Spleen (tissue), 7 donors: Measurements from ENCODE around the gene CCNL1.
A peak's percentile ranks its signal among the peaks of the same experiment; 100 is the strongest.

Source experiments
- POLR2A ChIP-seq, 3 donors: fragments of 450-650 bp; IDR thresholded peaks; one replicate each; pipeline ENCODE4 v1.5.1; 2017; ENCODE audit warnings: antibody characterized with exemption in 3 of 3, mild to moderate bottlenecking in 1 of 3
- TF ChIP-seq, protein P1 (sequence below), 11 experiments: fragments of 200-600 bp in 7 of 11; fragments of 450-650 bp in 4 of 11; sonication (generic) in 4 of 11; IDR thresholded peaks in 8 of 11; conservative IDR thresholded peaks in 3 of 11; 1 replicate in 7 of 11; 2 replicates in 4 of 11; pipeline versions ENCODE4 v1.4.0 to v1.8.0; 2016 to 2021; ENCODE audit warnings: antibody characterized with exemption in 11 of 11, inconsistent platforms in 4 of 11, mild to moderate bottlenecking in 1 of 11
- donor health status: DM: no; HTN: no; CAD: no; lungs with moderate emphysema.
- donor health status: DM: no; HTN: no; CAD: no.
- donor health status: DM: no; HTN: no; CAD: no.

DNA sequence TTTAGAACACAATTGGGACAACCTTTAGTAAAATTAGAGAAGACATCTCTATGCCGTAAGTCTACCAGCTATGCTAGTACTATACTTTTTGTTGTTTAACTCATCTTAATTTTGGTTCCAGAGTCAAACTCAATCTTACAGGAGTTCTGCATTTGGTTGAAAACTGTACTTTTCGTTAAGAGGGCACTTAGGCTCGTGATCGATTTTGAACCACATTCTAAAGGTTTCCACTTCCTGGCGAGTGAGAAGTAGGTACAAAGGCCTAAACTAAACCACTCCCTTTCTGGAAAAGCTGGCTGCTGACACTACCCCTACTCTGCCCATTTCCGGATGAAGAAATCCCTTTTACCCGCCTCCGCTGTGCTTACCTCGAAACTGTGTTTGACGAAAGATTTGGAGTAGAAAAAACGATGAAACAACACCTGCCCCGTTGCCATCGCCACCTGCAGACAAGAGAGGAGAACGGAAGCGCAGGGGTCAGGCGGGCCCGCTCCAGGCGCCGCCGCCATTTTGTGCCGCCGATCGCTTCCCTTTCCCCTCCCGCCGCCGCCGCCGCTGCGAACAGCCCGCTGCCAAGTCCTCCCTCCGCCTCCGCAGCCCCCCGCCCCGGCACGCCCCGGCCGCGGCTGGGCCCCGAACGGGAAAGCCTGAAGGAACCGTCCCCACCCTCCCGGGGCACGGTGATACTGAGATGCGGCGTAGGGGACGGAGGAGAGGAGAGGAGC is 748 bp downstream of the CCNL1 start:
- TF ChIP-seq, protein P1, sequence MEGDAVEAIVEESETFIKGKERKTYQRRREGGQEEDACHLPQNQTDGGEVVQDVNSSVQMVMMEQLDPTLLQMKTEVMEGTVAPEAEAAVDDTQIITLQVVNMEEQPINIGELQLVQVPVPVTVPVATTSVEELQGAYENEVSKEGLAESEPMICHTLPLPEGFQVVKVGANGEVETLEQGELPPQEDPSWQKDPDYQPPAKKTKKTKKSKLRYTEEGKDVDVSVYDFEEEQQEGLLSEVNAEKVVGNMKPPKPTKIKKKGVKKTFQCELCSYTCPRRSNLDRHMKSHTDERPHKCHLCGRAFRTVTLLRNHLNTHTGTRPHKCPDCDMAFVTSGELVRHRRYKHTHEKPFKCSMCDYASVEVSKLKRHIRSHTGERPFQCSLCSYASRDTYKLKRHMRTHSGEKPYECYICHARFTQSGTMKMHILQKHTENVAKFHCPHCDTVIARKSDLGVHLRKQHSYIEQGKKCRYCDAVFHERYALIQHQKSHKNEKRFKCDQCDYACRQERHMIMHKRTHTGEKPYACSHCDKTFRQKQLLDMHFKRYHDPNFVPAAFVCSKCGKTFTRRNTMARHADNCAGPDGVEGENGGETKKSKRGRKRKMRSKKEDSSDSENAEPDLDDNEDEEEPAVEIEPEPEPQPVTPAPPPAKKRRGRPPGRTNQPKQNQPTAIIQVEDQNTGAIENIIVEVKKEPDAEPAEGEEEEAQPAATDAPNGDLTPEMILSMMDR (IDR thresholded peaks at IDR 0.05 in 8 of 11, conservative IDR thresholded peaks at IDR 0.05 in 3 of 11) = peak in 5 of 11 experiments; percentile 9 to 48 (median 30)
- TF ChIP-seq POLR2A (IDR thresholded peaks at IDR 0.05) = no peak
